Activated T-cell treated with anti-CD3 and anti-CD28 coated beads for 1 hour (primary cell): ENCODE measurements around the gene AIF1.

Source experiments
- DNase-seq: peaks from one replicate; pipeline ENCODE4 v3.0.0-alpha.2; 2020; ENCODE audit warnings: low read depth

The AIF1 gene

GRCh38 chr6:31642798-31643570 is 27.9 kb downstream of the AIF1 start:
- no peak for DNase-seq

GRCh38 chr6:31643818-31644454 is 28.9 kb downstream of the AIF1 start:
- no peak for DNase-seq

GRCh38 chr6:31645325-31645724 is 30.3 kb downstream of the AIF1 start:
- no peak for DNase-seq

GRCh38 chr6:31651602-31652191 is 36.7 kb downstream of the AIF1 start:
- DNase-seq = no peak

- DNase-seq = no peak
Measured at GRCh38 chr6:31652925-31653724, 38.1 kb downstream of the AIF1 start.

GRCh38 chr6:31654574-31655348 is 39.7 kb downstream of the AIF1 start:
- DNase-seq = no peak

GRCh38 chr6:31655349-31656237 is 40.6 kb downstream of the AIF1 start, which contains the start of gene APOM:
Gene APOM, plus strand, starts transcription at chr6:31655894. Its CDS starts 73 bp downstream, at chr6:31655967.
- no peak for DNase-seq

- DNase-seq = no peak
Measured at GRCh38 chr6:31657406-31658157, 42.5 kb downstream of the AIF1 start.

GRCh38 chr6:31658158-31658688 is 43.2 kb downstream of the AIF1 start:
- no peak for DNase-seq

GRCh38 chr6:31658983-31659648 is 44.1 kb downstream of the AIF1 start:
- DNase-seq = no peak

- DNase-seq = no peak
Measured at GRCh38 chr6:31659649-31660380, 44.8 kb downstream of the AIF1 start.

- DNase-seq = peak; percentile 70
Measured at GRCh38 chr6:31660381-31661261, 45.6 kb downstream of the AIF1 start, which contains the start of gene C6orf47. Gene C6orf47, minus strand, starts transcription at chr6:31660778. Its CDS starts 831 bp downstream, at chr6:31659947.

GRCh38 chr6:31661262-31662123 is 46.5 kb downstream of the AIF1 start:
- DNase-seq = no peak

- DNase-seq = no peak
Measured at GRCh38 chr6:31662124-31662723, 47.2 kb downstream of the AIF1 start.

- DNase-seq = no peak
Measured at GRCh38 chr6:31663126-31663960, 48.3 kb downstream of the AIF1 start.
